HEK293T (cell line): ENCODE data around the gene C1QB.

Experiments used
- CTCF ChIA-PET: fragments of 350-600 bp; formaldehyde crosslinking; extraction: SDS; loops from one replicate; lab custom pipeline; 2021; ENCODE audit warnings: antibody characterized with exemption, inconsistent platforms; lab: Yijun Ruan, JAX
- POLR2A ChIA-PET: fragments of 350-600 bp; formaldehyde crosslinking; extraction: SDS; loops from one replicate; lab custom pipeline; 2020; ENCODE audit warnings: antibody characterized with exemption, inconsistent platforms; lab: Yijun Ruan, JAX
- DNase-seq: peaks from one replicate; pipeline ENCODE4 v3.0.0; 2012; ENCODE audit warnings: mixed read lengths; ENCODE audit errors: extremely low spot score
- ARNT ChIP-seq: fragments of 450-650 bp; IDR thresholded peaks from 2 replicates; pipeline ENCODE4 v1.6.1; 2017; ENCODE audit warnings: mild to moderate bottlenecking
- BHLHE40 ChIP-seq: fragments of 450-650 bp; IDR thresholded peaks from 2 replicates; pipeline ENCODE4 v1.6.1; 2016; ENCODE audit warnings: mild to moderate bottlenecking, moderate library complexity, borderline replicate concordance
- CTBP1 ChIP-seq: fragments of 450-650 bp; IDR thresholded peaks from 2 replicates; pipeline ENCODE4 v1.6.1; 2016; ENCODE audit warnings: borderline replicate concordance
- ELF4 ChIP-seq: fragments of 450-650 bp; IDR thresholded peaks from 2 replicates; pipeline ENCODE4 v1.6.1; 2017; ENCODE audit warnings: antibody characterized with exemption
- FOXA1 ChIP-seq: fragments of 450-650 bp; IDR thresholded peaks from 2 replicates; pipeline ENCODE4 v1.6.1; 2016; ENCODE audit warnings: mild to moderate bottlenecking
- FOXK2 ChIP-seq: fragments of 450-650 bp; IDR thresholded peaks from 2 replicates; pipeline ENCODE4 v1.6.1; 2016; ENCODE audit warnings: mild to moderate bottlenecking
- FOXM1 ChIP-seq: fragments of 450-650 bp; IDR thresholded peaks from 2 replicates; pipeline ENCODE4 v1.6.1; 2017; ENCODE audit warnings: mild to moderate bottlenecking, borderline replicate concordance
- HDGF ChIP-seq: fragments of 450-650 bp; IDR thresholded peaks from 2 replicates; pipeline ENCODE4 v1.6.1; 2017; ENCODE audit warnings: antibody characterized with exemption, borderline replicate concordance
- L3MBTL2 ChIP-seq: fragments of 450-650 bp; conservative IDR thresholded peaks from 2 replicates; pipeline ENCODE4 v1.6.1; 2016; ENCODE audit warnings: mild to moderate bottlenecking
- LEF1 ChIP-seq: fragments of 450-650 bp; IDR thresholded peaks from 2 replicates; pipeline ENCODE4 v1.6.1; 2017; ENCODE audit warnings: mild to moderate bottlenecking, borderline replicate concordance
- NFRKB ChIP-seq: fragments of 450-650 bp; IDR thresholded peaks from 2 replicates; pipeline ENCODE4 v1.6.1; 2016; ENCODE audit warnings: mild to moderate bottlenecking, moderate library complexity
- SP1 ChIP-seq: fragments of 450-650 bp; IDR thresholded peaks from 2 replicates; pipeline ENCODE4 v1.6.1; 2017
- SUZ12 ChIP-seq: fragments of 450-650 bp; IDR thresholded peaks from 2 replicates; pipeline ENCODE4 v1.6.1; 2016; ENCODE audit warnings: mild to moderate bottlenecking
- TARDBP ChIP-seq: fragments of 450-650 bp; IDR thresholded peaks from 2 replicates; pipeline ENCODE4 v1.6.1; 2016
- ZNF384 ChIP-seq: fragments of 450-650 bp; IDR thresholded peaks from 2 replicates; pipeline ENCODE4 v1.6.1; 2016
- TF ChIP-seq, protein P1 (sequence below): fragments of 450-650 bp; IDR thresholded peaks from 2 replicates; pipeline ENCODE4 v1.6.1; 2016

C1QB gene

GRCh38 chr1:22681556-22682276 is 28.7 kb downstream of the C1QB start:
- ChIA-PET CTCF (no interaction called here), POLR2A (interaction anchor here (1.2 kb wide), 1 partner anchor 11 kb away, joined by 3 read pairs; no protein-coding TSS in a partner anchor)
- TF ChIP-seq, protein P1, sequence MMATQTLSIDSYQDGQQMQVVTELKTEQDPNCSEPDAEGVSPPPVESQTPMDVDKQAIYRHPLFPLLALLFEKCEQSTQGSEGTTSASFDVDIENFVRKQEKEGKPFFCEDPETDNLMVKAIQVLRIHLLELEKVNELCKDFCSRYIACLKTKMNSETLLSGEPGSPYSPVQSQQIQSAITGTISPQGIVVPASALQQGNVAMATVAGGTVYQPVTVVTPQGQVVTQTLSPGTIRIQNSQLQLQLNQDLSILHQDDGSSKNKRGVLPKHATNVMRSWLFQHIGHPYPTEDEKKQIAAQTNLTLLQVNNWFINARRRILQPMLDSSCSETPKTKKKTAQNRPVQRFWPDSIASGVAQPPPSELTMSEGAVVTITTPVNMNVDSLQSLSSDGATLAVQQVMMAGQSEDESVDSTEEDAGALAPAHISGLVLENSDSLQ: no peak
- TF ChIP-seq ELF4 (no peak), ZNF384 (no peak), NFRKB (no peak), FOXM1 (no peak), HDGF (no peak), CTBP1 (no peak), FOXK2 (no peak), ARNT (no peak), BHLHE40 (no peak), FOXA1 (no peak), SUZ12 (no peak), LEF1 (no peak), TARDBP (no peak), SP1 (no peak), L3MBTL2 (no peak)
- no peak for DNase-seq

DNA sequence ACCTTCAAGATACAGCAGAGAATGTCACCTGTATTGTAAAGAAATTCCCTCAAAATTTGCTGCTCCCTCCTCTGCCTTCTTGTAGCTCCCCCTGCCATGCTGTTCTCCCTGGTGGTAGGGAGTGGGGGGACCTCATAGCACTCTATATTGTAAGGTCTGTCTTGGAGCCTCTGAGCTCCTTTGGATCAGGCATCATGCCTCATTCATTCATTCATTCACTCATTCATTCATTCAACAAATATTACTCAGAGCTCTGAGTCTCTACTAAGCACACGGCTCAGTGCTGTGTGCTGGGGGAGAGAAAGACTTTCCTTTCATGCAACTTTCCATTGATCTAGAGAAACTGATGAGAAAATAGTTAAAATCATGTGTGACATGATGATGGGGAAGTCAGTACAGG is 30.5 kb downstream of the C1QB start:
- POLR2A ChIA-PET: no interaction called here
- TF ChIP-seq ZNF384: no peak
- no peak for TF ChIP-seq SP1
- no peak for TF ChIP-seq FOXK2
- no peak for TF ChIP-seq TARDBP
- TF ChIP-seq, protein P1: no peak
- no peak for TF ChIP-seq BHLHE40
- TF ChIP-seq NFRKB: no peak
- no peak for TF ChIP-seq L3MBTL2
- no peak for TF ChIP-seq HDGF
- DNase-seq: no peak
- CTCF ChIA-PET: interaction anchor here (0.7 to 1.0 kb wide), 2 partner anchors 9 to 26 kb away, joined by 3 to 5 read pairs; no protein-coding TSS in a partner anchor

DNA sequence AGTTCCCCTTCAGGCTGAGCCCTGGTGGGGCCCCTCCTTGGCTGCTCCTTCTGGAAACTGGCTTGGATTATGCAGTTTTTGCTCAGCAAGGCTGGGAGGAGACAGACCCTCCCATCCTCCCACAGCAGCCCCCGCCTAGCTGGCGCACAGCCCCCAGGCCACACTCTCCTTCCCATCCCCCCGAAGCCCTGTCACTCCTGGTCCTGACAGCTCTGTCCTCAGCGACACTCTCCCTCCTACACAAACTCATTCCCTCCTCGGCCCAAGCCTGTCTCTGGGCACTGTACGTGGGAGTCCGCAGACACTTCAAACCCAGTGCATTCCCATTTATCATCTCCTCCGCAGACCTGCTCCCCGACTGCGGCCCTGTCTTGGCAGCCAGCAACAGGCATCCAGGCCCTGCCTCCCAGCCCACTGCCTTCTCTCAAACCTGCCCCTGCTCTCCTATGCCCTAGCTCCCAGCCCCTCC is 32.6 kb downstream of the C1QB start:
- POLR2A ChIA-PET: no interaction called here
- CTCF ChIA-PET: no interaction called here
- no peak for DNase-seq
- TF ChIP-seq BHLHE40: no peak
- TF ChIP-seq, protein P1: peak; percentile 16; the same call in 1 of the 2 replicates

DNA sequence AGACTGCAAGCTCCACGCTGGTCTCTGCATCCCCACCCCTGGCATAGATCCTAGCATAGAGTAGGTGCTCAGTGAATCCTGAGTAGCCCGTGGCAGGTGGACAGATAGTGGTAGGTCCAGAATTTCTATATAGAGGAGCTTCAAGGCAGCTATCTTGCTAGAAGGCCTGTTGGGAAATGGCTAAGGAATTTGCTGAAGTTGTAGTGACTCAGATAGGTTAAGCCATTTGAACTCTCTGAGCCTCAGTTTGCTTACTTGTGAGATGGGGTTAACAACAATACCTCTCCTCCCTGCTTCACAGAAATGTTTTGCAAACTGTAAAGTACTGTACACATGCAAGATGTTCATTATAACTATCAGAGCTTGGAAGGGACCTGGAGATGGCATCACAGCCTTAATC is 34.2 kb downstream of the C1QB start:
- POLR2A ChIA-PET: no interaction called here
- DNase-seq: no peak
- TF ChIP-seq HDGF (no peak), SP1 (no peak), ARNT (no peak), BHLHE40 (no peak), TARDBP (no peak), ZNF384 (no peak), LEF1 (no peak), FOXK2 (no peak), ELF4 (no peak), L3MBTL2 (no peak), SUZ12 (no peak), FOXM1 (no peak), NFRKB (no peak)
- TF ChIP-seq, protein P1: no peak
- CTCF ChIA-PET: interaction anchor here (1.2 kb wide), 1 partner anchor 17 kb away, joined by 3 read pairs; no protein-coding TSS in a partner anchor

- POLR2A ChIA-PET: no interaction called here
- CTCF ChIA-PET: no interaction called here
- DNase-seq: no peak
- TF ChIP-seq SP1: no peak
- TF ChIP-seq FOXK2: no peak
- no peak for TF ChIP-seq L3MBTL2
- TF ChIP-seq TARDBP: no peak
- TF ChIP-seq HDGF: no peak
- TF ChIP-seq ELF4: no peak
- TF ChIP-seq BHLHE40: no peak
- TF ChIP-seq FOXM1: no peak
- no peak for TF ChIP-seq SUZ12
- no peak for TF ChIP-seq ARNT
- no peak for TF ChIP-seq LEF1
- no peak for TF ChIP-seq CTBP1
- TF ChIP-seq, protein P1: no peak
- TF ChIP-seq ZNF384: no peak
- no peak for TF ChIP-seq FOXA1
- TF ChIP-seq NFRKB: no peak
Measured at GRCh38 chr1:22688466-22688865, 35.4 kb downstream of the C1QB start.
